GM19455 (cell line): Measurements from ENCODE around the gene PKP1.

Experiments used
- ATAC-seq: cut with Tn5 transposase; IDR thresholded peaks from one replicate; pipeline ENCODE4 v1.9.1; 2021; ENCODE audit not compliant: unreplicated experiment

The PKP1 gene

GRCh38 chr1:201361652-201362504 lies 78.6 kb downstream of the PKP1 start:
- no peak for ATAC-seq

- no peak for ATAC-seq
These were observed 79.6 kb downstream of the PKP1 start for GRCh38 chr1:201362906-201363305.

- ATAC-seq = no peak
These were observed 80.2 kb downstream of the PKP1 start for GRCh38 chr1:201363467-201363866.

GRCh38 chr1:201364808-201365105 lies 81.5 kb downstream of the PKP1 start:
- no peak for ATAC-seq

GRCh38 chr1:201365251-201365650 lies 81.9 kb downstream of the PKP1 start:
- no peak for ATAC-seq

GRCh38 chr1:201366696-201367095 lies 83.4 kb downstream of the PKP1 start:
- no peak for ATAC-seq

- no peak for ATAC-seq
These were observed 85.9 kb downstream of the PKP1 start for GRCh38 chr1:201369209-201369608.

- ATAC-seq = no peak
These were observed 87.2 kb downstream of the PKP1 start for GRCh38 chr1:201370500-201370899.

GRCh38 chr1:201371276-201371675 lies 88.0 kb downstream of the PKP1 start:
- no peak for ATAC-seq

- no peak for ATAC-seq
These were observed 88.5 kb downstream of the PKP1 start for GRCh38 chr1:201371792-201372191.

GRCh38 chr1:201374364-201374763 lies 91.1 kb downstream of the PKP1 start:
- ATAC-seq = no peak

- ATAC-seq = no peak
These were observed 91.9 kb downstream of the PKP1 start for GRCh38 chr1:201375169-201375568.

GRCh38 chr1:201376107-201376463 lies 92.8 kb downstream of the PKP1 start:
- no peak for ATAC-seq

- ATAC-seq = no peak
These were observed 93.4 kb downstream of the PKP1 start for GRCh38 chr1:201376464-201377374.

GRCh38 chr1:201377611-201378092 lies 94.3 kb downstream of the PKP1 start, which contains the start of gene TNNT2:
Gene TNNT2, minus strand, starts transcription at chr1:201377680. Its CDS starts 4,426 bp downstream, at chr1:201373254.
- ATAC-seq = no peak

- ATAC-seq = no peak
These were observed 95.5 kb downstream of the PKP1 start for GRCh38 chr1:201378804-201379203.

- no peak for ATAC-seq
These were observed 96.5 kb downstream of the PKP1 start for GRCh38 chr1:201379733-201380242.

- ATAC-seq = no peak
These were observed 97.8 kb downstream of the PKP1 start for GRCh38 chr1:201381130-201381529.
